ENCODE results near the gene RAD9A.

Gene RAD9A

DNA sequence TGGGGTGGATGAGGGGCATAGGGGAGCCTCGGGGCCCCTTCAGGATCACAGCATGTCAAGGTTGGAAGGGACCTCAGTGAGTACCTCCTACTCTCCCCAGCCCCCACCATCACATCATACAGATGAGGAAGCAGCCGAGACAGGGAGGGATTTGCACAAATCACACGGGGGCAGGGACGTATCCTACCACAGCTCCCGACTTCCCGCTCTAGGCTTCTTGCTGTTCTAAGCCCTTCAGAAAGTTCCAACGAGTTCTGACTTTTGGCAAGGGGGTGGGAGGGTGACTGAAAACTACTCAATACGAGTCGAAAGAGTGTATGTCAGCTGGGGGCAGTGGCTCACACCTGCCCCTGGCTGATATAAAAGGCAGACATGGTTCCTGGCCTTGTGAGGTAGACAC is 4.7 kb upstream of the RAD9A start:
- H3K4me3 ChIP-seq (ENCODE audit: low read depth, low read length): no peak overlapping the region
- TF ChIP-seq CTCF (IDR thresholded peaks at IDR 0.05; ENCODE audit: low read depth, low read length): no peak
- TF ChIP-seq POLR2A (IDR thresholded peaks at IDR 0.05; ENCODE audit: extremely low read depth, insufficient read length): no peak
- TF ChIP-seq MYC (IDR thresholded peaks at IDR 0.05; ENCODE audit: low read depth, low read length): no peak
- no peak for TF ChIP-seq MAX (IDR thresholded peaks at IDR 0.05; ENCODE audit: low read depth, low read length)
- no peak for DNase-seq (ENCODE audit: low read depth)

DNA sequence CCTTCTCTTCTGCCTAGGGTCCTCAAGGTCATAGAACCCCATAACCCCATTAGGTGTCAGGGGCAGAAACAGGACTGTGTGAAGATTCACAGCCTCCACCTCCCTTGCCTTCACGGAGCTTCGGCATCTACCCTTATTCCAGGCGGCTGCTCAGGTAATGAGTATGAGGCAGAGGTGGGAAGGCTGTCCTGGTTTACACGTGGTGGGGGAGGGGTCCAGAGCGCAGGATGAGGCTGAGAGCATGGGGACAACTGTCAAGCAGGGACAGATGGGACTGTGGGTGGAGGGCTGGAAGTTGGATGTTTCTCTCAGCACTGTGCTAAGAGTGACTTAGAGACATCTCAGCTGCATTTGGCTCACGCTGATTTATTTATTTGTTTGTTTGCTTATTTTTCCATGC is 4.3 kb upstream of the RAD9A start:
- TF ChIP-seq POLR2A (IDR thresholded peaks at IDR 0.05; ENCODE audit: extremely low read depth, insufficient read length): no peak
- no peak for TF ChIP-seq MYC (IDR thresholded peaks at IDR 0.05; ENCODE audit: low read depth, low read length)
- TF ChIP-seq CTCF (IDR thresholded peaks at IDR 0.05; ENCODE audit: low read depth, low read length): no peak
- no peak for TF ChIP-seq MAX (IDR thresholded peaks at IDR 0.05; ENCODE audit: low read depth, low read length)
- H3K4me3 ChIP-seq (ENCODE audit: low read depth, low read length): no peak overlapping the region
- no peak for DNase-seq (ENCODE audit: low read depth)

- TF ChIP-seq POLR2A (IDR thresholded peaks at IDR 0.05; ENCODE audit: extremely low read depth, insufficient read length): no peak
- TF ChIP-seq CTCF (IDR thresholded peaks at IDR 0.05; ENCODE audit: low read depth, low read length): peak; percentile 83
- TF ChIP-seq MAX (IDR thresholded peaks at IDR 0.05; ENCODE audit: low read depth, low read length): peak; percentile 12; the same call in 1 of the 2 replicates
- peak; percentile 64 for DNase-seq (ENCODE audit: low read depth)
- H3K4me3 ChIP-seq (ENCODE audit: low read depth, low read length): no peak overlapping the region
Measured at GRCh38 chr11:67389477-67389876, 2.3 kb upstream of the RAD9A start.

GRCh38 chr11:67390947-67391303 is 861 bp upstream of the RAD9A start:
- DNase-seq (ENCODE audit: low read depth): no peak
- H3K4me3 ChIP-seq (ENCODE audit: low read depth, low read length): peak overlapping the region; percentile 91
- TF ChIP-seq POLR2A (IDR thresholded peaks at IDR 0.05; ENCODE audit: extremely low read depth, insufficient read length) (no peak), MYC (IDR thresholded peaks at IDR 0.05; ENCODE audit: low read depth, low read length) (no peak), MAX (IDR thresholded peaks at IDR 0.05; ENCODE audit: low read depth, low read length) (no peak), CTCF (IDR thresholded peaks at IDR 0.05; ENCODE audit: low read depth, low read length) (no peak)

GRCh38 chr11:67392183-67392715 is 463 bp downstream of the RAD9A start:
- TF ChIP-seq CTCF (IDR thresholded peaks at IDR 0.05; ENCODE audit: low read depth, low read length): no peak
- TF ChIP-seq MAX (IDR thresholded peaks at IDR 0.05; ENCODE audit: low read depth, low read length): no peak
- TF ChIP-seq MYC (IDR thresholded peaks at IDR 0.05; ENCODE audit: low read depth, low read length): no peak
- no peak for TF ChIP-seq POLR2A (IDR thresholded peaks at IDR 0.05; ENCODE audit: extremely low read depth, insufficient read length)
- peak overlapping the region; percentile 91 for H3K4me3 ChIP-seq (ENCODE audit: low read depth, low read length)

DNA sequence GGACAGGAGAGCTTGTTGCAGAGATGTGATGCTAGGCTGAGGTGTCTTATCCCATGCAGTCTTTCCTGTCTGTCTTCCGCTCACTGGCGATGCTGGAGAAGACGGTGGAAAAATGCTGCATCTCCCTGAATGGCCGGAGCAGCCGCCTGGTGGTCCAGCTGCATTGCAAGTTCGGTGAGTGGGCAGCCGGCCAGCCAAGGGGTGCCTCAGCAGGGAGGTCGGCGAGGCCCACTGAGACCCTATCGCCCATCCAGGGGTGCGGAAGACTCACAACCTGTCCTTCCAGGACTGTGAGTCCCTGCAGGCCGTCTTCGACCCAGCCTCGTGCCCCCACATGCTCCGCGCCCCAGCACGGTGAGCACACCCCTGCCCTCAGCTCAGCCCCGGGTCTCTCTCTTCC is 1.7 kb downstream of the RAD9A start:
- TF ChIP-seq POLR2A (IDR thresholded peaks at IDR 0.05; ENCODE audit: extremely low read depth, insufficient read length) (no peak), CTCF (IDR thresholded peaks at IDR 0.05; ENCODE audit: low read depth, low read length) (no peak), MAX (IDR thresholded peaks at IDR 0.05; ENCODE audit: low read depth, low read length) (no peak), MYC (IDR thresholded peaks at IDR 0.05; ENCODE audit: low read depth, low read length) (no peak)
- DNase-seq (ENCODE audit: low read depth): no peak
- no peak overlapping the region for H3K4me3 ChIP-seq (ENCODE audit: low read depth, low read length)

More at GRCh38 chr11:67392183-67392715, 463 bp downstream of the RAD9A start:
- no peak for DNase-seq (ENCODE audit: low read depth)

All from NB4 (cell line).